Keratinocyte (primary cell): Measurements from ENCODE around the gene PHACTR1. TPM values are rescaled to one million over a fixed set of nuclear protein-coding genes. Genes with fewer than 3 reads are reported as not detected.
A peak's percentile ranks its signal among the peaks of the same experiment; 100 is the strongest.

Experiments used
- DNase-seq: peaks from one replicate; pipeline ENCODE4 v3.0.0-alpha.2; 2011; ENCODE audit warnings: low read depth, missing footprints, low spot score
- FAIRE-seq: peaks from 2 replicates; lab custom pipeline; 2011; peaks lifted over from hg19 to GRCh38; lab: Jason Lieb, UNC
- H2AFZ ChIP-seq: 2 replicates; pipeline ENCODE4 v1.6.0; 2012; ENCODE audit warnings: low read length, control low read depth, inconsistent platforms; ENCODE audit not compliant: control insufficient read depth
- H3K27ac ChIP-seq: 2 replicates; pipeline ENCODE4 v1.5.1; 2011; ENCODE audit warnings: low read length; ENCODE audit not compliant: control insufficient read depth, insufficient read depth
- H3K27me3 ChIP-seq: 3 replicates; pipeline ENCODE4 v1.6.0; 2011; ENCODE audit warnings: low read length; ENCODE audit not compliant: control insufficient read depth, insufficient read depth; ENCODE audit errors: extremely low read depth
- H3K36me3 ChIP-seq, 2 experiments: 2 replicates in 1 of 2; 3 replicates in 1 of 2; pipeline ENCODE4 v1.5.1; 2011; ENCODE audit warnings: low read length in 2 of 2, mild to moderate bottlenecking in 1 of 2; ENCODE audit not compliant: control insufficient read depth in 2 of 2, insufficient read depth in 2 of 2; ENCODE audit errors: extremely low read depth in 1 of 2
- H3K4me1 ChIP-seq: 3 replicates; pipeline ENCODE4 v1.5.1; 2011; ENCODE audit warnings: low read length; ENCODE audit not compliant: control insufficient read depth, insufficient read depth; ENCODE audit errors: extremely low read depth
- H3K4me2 ChIP-seq: 3 replicates; pipeline ENCODE4 v1.6.0; 2011; ENCODE audit warnings: low read depth, low read length; ENCODE audit not compliant: control insufficient read depth, insufficient read depth; ENCODE audit errors: extremely low read depth
- H3K4me3 ChIP-seq, 3 experiments: fragments of 200-600 bp in 1 of 3; sonication (generic) in 1 of 3; 2 replicates in 2 of 3; 3 replicates in 1 of 3; pipeline ENCODE4 v1.5.1; 2011 to 2016; ENCODE audit warnings: low read length in 3 of 3, mild to moderate bottlenecking in 3 of 3, control low read depth in 2 of 3, inconsistent platforms in 1 of 3, low read depth in 1 of 3, mixed read lengths in 1 of 3, mixed run types in 1 of 3, moderate library complexity in 1 of 3; ENCODE audit not compliant: control insufficient read depth in 2 of 3, insufficient read depth in 2 of 3; ENCODE audit errors: extremely low read depth in 1 of 3
- H3K79me2 ChIP-seq: 2 replicates; pipeline ENCODE4 v1.6.0; 2012; ENCODE audit warnings: low read length; ENCODE audit not compliant: control insufficient read depth, insufficient read depth
- H3K9ac ChIP-seq: 3 replicates; pipeline ENCODE4 v1.6.0; 2011; ENCODE audit warnings: low read length; ENCODE audit not compliant: control insufficient read depth, insufficient read depth; ENCODE audit errors: extremely low read depth
- H3K9me1 ChIP-seq: 3 replicates; pipeline ENCODE4 v1.6.0; 2011; ENCODE audit warnings: low read length; ENCODE audit not compliant: control insufficient read depth, insufficient read depth; ENCODE audit errors: extremely low read depth
- H3K9me3 ChIP-seq: 2 replicates; pipeline ENCODE4 v1.5.1; 2012; ENCODE audit warnings: low read depth, low read length; ENCODE audit not compliant: control insufficient read depth
- H4K20me1 ChIP-seq: 3 replicates; pipeline ENCODE4 v1.6.0; 2011; ENCODE audit warnings: low read length; ENCODE audit not compliant: control insufficient read depth, insufficient read depth; ENCODE audit errors: extremely low read depth
- EZH2 ChIP-seq: IDR thresholded peaks from one replicate; pipeline ENCODE4 v1.6.1; 2012; ENCODE audit warnings: inconsistent platforms, mild to moderate bottlenecking, low read length, moderate library complexity
- dilution Hi-C: fragments of 300-500 bp; cut with MboI; formaldehyde crosslinking; loops from one replicate; pipeline ENCODE4 v1.7.0; 2020; ENCODE audit warnings: low sequenced_read_pairs; ENCODE audit not compliant: extremely low pct_ligation_motif_present
- polyA plus RNA-seq, 5 experiments: library from polyadenylated mRNA; depleted of rRNA in 3 of 5; stranded (reverse) in 3 of 5; stranded (forward) in 1 of 5; unstranded in 1 of 5; fragments of >200 nt; gene quantifications; 1 replicate in 1 of 5; 2 replicates in 3 of 5; 3 replicates in 1 of 5; pipeline versions ENCODE4 v1.2.1 to v1.2.3, GENCODE V29; 2011 to 2012; ENCODE audit warnings: missing spikeins in 2 of 5, low read depth in 1 of 5, low replicate concordance in 1 of 5
- TF ChIP-seq, protein P1 (sequence below), 3 experiments: IDR thresholded peaks in 1 of 3; conservative IDR thresholded peaks in 1 of 3; optimal IDR thresholded peaks in 1 of 3; 2 replicates in 2 of 3; 3 replicates in 1 of 3; pipeline versions ENCODE3 to v1.5.1; 2011; ENCODE audit warnings: low read length in 3 of 3, mild to moderate bottlenecking in 3 of 3, moderate library complexity in 2 of 3, control low read depth in 1 of 3, inconsistent platforms in 1 of 3; ENCODE audit not compliant: insufficient read depth in 2 of 3; ENCODE audit errors: extremely low read depth in 1 of 3

Gene PHACTR1
- polyA plus RNA-seq, 1 donor (not counting 4 experiments of a cell fraction or from before 2014, with no cell fraction given): 0.22 TPM

DNA sequence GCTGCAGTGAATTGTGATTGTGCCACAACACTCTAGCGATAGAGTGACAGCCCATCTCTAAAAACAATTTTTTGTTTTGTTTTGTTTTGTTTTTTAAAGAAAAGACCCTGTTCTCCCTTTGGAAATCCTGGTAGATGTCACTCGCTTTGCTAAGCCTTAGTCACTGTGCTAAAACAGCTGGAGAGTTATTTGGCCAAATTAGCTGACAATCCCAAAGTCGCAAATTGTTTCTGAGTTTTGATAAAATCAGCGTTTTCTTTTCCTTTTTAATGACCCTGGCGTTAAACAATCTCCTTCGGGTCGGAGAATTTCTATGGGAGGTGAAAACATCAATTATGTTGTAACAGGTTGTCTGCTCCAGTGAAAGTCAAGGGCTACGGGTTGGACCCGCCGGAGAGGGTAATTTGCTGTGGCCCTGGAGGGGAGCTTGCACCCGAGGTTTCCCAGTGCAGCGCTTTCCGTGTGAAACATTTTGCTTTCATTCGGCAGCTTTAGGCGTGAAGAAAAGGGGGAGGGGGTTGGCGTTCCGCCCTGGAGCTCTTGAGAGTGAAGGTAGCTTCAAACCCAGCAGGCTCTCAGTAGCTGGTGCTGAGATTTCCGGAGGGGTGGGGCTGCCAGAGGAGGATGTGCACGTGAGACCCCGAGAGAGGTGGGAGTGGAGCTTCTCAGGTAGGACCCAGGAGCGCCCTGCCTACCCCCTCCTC, 296.6 kb downstream of the PHACTR1 start:
- TF ChIP-seq, protein P1, sequence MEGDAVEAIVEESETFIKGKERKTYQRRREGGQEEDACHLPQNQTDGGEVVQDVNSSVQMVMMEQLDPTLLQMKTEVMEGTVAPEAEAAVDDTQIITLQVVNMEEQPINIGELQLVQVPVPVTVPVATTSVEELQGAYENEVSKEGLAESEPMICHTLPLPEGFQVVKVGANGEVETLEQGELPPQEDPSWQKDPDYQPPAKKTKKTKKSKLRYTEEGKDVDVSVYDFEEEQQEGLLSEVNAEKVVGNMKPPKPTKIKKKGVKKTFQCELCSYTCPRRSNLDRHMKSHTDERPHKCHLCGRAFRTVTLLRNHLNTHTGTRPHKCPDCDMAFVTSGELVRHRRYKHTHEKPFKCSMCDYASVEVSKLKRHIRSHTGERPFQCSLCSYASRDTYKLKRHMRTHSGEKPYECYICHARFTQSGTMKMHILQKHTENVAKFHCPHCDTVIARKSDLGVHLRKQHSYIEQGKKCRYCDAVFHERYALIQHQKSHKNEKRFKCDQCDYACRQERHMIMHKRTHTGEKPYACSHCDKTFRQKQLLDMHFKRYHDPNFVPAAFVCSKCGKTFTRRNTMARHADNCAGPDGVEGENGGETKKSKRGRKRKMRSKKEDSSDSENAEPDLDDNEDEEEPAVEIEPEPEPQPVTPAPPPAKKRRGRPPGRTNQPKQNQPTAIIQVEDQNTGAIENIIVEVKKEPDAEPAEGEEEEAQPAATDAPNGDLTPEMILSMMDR (optimal IDR thresholded peaks at IDR 0.05 in 1 of 3, IDR thresholded peaks at IDR 0.05 in 1 of 3, conservative IDR thresholded peaks at IDR 0.05 in 1 of 3; ENCODE audit: extremely low read depth in 1 of 3, insufficient read depth in 2 of 3, low read length in 3 of 3): no peak
- TF ChIP-seq EZH2: peak; percentile 82
- Histone ChIP-seq H3K4me2 (peak overlapping the region; percentile 77), H3K9me1 (no peaks in the 10 kb centered on the region), H3K36me3 (no peaks in the 10 kb centered on the region), H2AFZ (no peak overlapping the region), H3K27me3 (peaks cover 55% of the 10 kb centered on the region), H3K4me1 (peaks cover 4% of the 10 kb centered on the region), H3K9me3 (no peaks in the 10 kb centered on the region), H4K20me1 (no peaks in the 10 kb centered on the region), H3K79me2 (no peaks in the 10 kb centered on the region), H3K9ac (no peak overlapping the region), H3K4me3 (peak overlapping the region in 2 of 3 experiments; percentile 32 to 39), H3K27ac (no peak overlapping the region)
- dilution Hi-C loops: no loop called here
- FAIRE-seq (no peak), DNase-seq (no peak)

DNA sequence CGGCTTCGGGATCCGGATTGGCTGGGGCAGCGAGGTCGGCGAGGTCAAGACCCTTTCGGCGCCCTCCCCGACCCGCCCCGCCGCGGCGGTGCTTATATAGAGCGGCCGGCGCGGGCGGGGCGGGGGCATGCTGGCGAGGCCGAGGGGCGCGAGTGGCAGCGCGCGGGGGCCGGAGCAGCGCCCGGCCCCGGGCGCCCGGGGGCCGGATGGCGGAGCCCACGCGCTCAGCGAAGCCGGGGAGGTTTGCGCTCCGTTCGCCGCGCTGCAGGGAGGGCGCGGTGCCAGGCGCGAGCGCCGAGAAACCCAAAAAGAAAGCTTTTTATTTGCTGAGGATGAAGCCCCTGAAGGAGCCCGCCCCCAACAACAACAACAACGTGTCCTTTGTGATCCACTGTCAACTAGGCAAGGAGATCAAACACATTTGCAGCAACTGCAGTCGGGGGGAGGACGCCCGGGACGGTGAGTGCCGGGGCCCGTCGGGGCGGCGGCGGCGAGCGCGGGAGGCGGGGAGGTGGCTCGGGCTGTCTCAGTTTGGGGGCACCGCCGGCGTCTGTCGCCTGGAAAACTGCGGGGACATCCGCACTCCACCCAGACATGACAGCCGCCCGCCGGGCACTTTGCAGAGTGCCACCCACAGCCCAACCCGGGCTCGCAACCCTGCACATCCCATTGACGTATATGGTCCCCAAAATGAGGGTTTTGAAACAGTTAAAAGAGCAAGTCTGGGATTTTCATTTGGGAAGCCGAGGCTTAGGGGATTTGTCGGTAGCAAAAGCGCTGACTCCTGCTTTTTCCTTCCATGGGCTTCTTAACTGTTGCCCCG, 297.3 kb downstream of the PHACTR1 start:
- dilution Hi-C loops: no loop called here
- Histone ChIP-seq H3K4me1 (peaks cover 4% of the 10 kb centered on the region), H2AFZ (no peak overlapping the region), H3K27me3 (peaks cover 55% of the 10 kb centered on the region), H3K4me3 (peak overlapping the region in 2 of 3 experiments; percentile 34 to 43), H3K36me3 (no peaks in the 10 kb centered on the region), H3K9ac (no peak overlapping the region), H3K27ac (no peak overlapping the region), H3K79me2 (no peaks in the 10 kb centered on the region), H3K4me2 (peak overlapping the region; percentile 77), H3K9me3 (no peaks in the 10 kb centered on the region), H3K9me1 (no peaks in the 10 kb centered on the region), H4K20me1 (no peaks in the 10 kb centered on the region)
- no peak for FAIRE-seq
- no peak for DNase-seq
- TF ChIP-seq, protein P1 (optimal IDR thresholded peaks at IDR 0.05 in 1 of 3, IDR thresholded peaks at IDR 0.05 in 1 of 3, conservative IDR thresholded peaks at IDR 0.05 in 1 of 3; ENCODE audit: extremely low read depth in 1 of 3, insufficient read depth in 2 of 3, low read length in 3 of 3): no peak
- TF ChIP-seq EZH2: peak; percentile 77
